Measurements from ENCODE around the gene ACACA. TPM values are rescaled to one million over a fixed set of nuclear protein-coding genes. Genes with fewer than 3 reads are reported as not detected.

Gene ACACA
- total RNA-seq, 1 donor from 2014 or later = 101 TPM

DNA sequence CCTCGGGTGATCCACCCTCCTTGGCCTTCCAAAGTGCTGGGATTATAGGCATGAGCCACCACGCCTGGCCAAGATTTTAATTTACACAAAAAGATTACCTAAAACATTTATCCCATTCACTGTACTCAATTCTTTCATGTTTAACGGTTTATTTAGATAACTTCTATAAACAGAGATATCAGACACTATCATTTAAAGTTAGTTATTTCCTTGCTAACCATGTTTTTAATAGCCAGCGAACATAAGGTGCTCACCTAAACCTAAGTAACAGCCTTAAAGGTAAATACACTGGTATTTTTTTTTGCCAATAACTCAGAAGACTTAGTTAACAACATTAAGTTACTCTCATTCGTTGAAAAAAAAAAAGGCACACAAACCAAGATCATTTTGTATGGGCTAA, 112.9 kb downstream of the ACACA start:
- Mint-ChIP-seq H3K27ac (no peak overlapping the region), H3K36me3 (peaks cover 8% of the 10 kb centered on the region), H3K4me1 (ENCODE audit: unreplicated experiment) (peaks cover 5% of the 10 kb centered on the region), H3K27me3 (no peaks in the 10 kb centered on the region), H3K4me3 (no peak overlapping the region), H3K9me3 (no peaks in the 10 kb centered on the region)
- TF ChIP-seq CTCF (conservative IDR thresholded peaks at IDR 0.05) = no peak
- no peak for DNase-seq (ENCODE audit: extremely low spot score, unreplicated experiment)

GRCh38 chr17:37292429-37293139, 114.1 kb downstream of the ACACA start:
- no peaks in the 10 kb centered on the region for H3K27me3 Mint-ChIP-seq
- DNase-seq (ENCODE audit: extremely low spot score, unreplicated experiment) = no peak
- no peak overlapping the region for H3K27ac Mint-ChIP-seq
- peaks cover 8% of the 10 kb centered on the region for H3K36me3 Mint-ChIP-seq
- peaks cover 5% of the 10 kb centered on the region for H3K4me1 Mint-ChIP-seq (ENCODE audit: unreplicated experiment)
- H3K9me3 Mint-ChIP-seq = no peaks in the 10 kb centered on the region
- no peak overlapping the region for H3K4me3 Mint-ChIP-seq
- no peak for TF ChIP-seq CTCF (conservative IDR thresholded peaks at IDR 0.05)

- H3K36me3 Mint-ChIP-seq = peaks cover 8% of the 10 kb centered on the region
- no peak for TF ChIP-seq CTCF (conservative IDR thresholded peaks at IDR 0.05)
- no peaks in the 10 kb centered on the region for H3K27me3 Mint-ChIP-seq
- H3K27ac Mint-ChIP-seq = no peak overlapping the region
- peaks cover 11% of the 10 kb centered on the region for H3K4me1 Mint-ChIP-seq (ENCODE audit: unreplicated experiment)
- H3K9me3 Mint-ChIP-seq = no peaks in the 10 kb centered on the region
- no peak overlapping the region for H3K4me3 Mint-ChIP-seq
- DNase-seq (ENCODE audit: extremely low spot score, unreplicated experiment) = no peak
Observed at GRCh38 chr17:37291351-37291750, 115.3 kb downstream of the ACACA start.

DNA sequence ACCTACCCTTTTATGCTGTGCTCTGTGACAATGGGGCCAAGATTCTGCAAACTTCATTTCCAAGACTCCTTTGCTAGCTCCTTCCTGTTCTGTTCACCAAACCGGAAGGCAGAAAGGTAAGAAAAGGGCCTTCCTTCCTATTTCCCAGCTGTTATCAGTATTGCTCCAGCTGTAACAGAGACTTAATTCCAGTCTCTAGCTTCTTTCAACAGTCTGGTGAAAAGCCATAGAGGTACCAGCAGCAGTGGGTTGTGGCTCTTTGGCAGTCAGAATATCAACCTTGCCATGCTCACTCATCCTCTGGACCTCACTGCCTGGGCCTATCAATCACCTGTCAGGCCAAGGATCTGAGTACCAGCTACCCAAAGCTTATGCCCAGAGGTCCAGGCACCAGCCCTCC, 120.2 kb downstream of the ACACA start:
- DNase-seq (ENCODE audit: extremely low spot score, unreplicated experiment) = no peak
- peaks cover 11% of the 10 kb centered on the region for H3K4me1 Mint-ChIP-seq (ENCODE audit: unreplicated experiment)
- no peaks in the 10 kb centered on the region for H3K27me3 Mint-ChIP-seq
- no peak overlapping the region for H3K4me3 Mint-ChIP-seq
- peaks cover 15% of the 10 kb centered on the region for H3K36me3 Mint-ChIP-seq
- no peak for TF ChIP-seq CTCF (conservative IDR thresholded peaks at IDR 0.05)
- no peaks in the 10 kb centered on the region for H3K9me3 Mint-ChIP-seq
- H3K27ac Mint-ChIP-seq = no peak overlapping the region

DNA sequence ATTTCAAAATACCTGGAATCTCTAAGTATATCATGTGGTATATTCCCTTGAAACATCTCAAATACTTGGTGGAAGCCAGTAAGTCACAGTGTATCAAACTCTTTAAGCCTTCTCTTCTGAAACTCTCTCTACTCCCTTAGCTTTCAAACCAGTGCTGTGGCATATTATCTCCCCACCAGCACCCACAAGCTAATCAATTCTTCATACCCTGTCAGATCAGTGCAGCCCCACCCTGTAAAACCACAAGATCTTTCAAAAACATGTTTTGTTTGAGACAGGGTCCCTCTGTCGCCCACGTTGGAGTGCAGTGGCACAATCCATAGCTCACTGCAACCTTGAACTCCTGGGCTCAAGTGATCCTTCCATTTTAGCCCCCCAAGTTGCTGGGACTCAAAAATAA, 122.4 kb downstream of the ACACA start:
- no peak for DNase-seq (ENCODE audit: extremely low spot score, unreplicated experiment)
- H3K27me3 Mint-ChIP-seq = no peaks in the 10 kb centered on the region
- no peaks in the 10 kb centered on the region for H3K9me3 Mint-ChIP-seq
- peaks cover 6% of the 10 kb centered on the region for H3K4me1 Mint-ChIP-seq (ENCODE audit: unreplicated experiment)
- H3K36me3 Mint-ChIP-seq = peaks cover 22% of the 10 kb centered on the region
- H3K4me3 Mint-ChIP-seq = no peak overlapping the region
- no peak overlapping the region for H3K27ac Mint-ChIP-seq
- no peak for TF ChIP-seq CTCF (conservative IDR thresholded peaks at IDR 0.05)
